Activated naive CD8-positive, alpha-beta T cell treated with anti-CD3 and anti-CD28 coated beads for 36 hours (primary cell): ENCODE results near the gene TMEM40. TPM values are rescaled to one million over a fixed set of nuclear protein-coding genes. Genes with fewer than 3 reads are reported as not detected.

ENCODE experiments used
- DNase-seq: peaks from one replicate; pipeline ENCODE4 v3.0.0; 2021
- H3K27ac Mint-ChIP-seq: one replicate; pipeline ENCODE4 v1.8.0; 2022; ENCODE audit warnings: mild to moderate bottlenecking, moderate library complexity, mixed read lengths
- H3K27me3 Mint-ChIP-seq: one replicate; pipeline ENCODE4 v1.8.0; 2022; ENCODE audit warnings: mild to moderate bottlenecking, mixed read lengths
- H3K36me3 Mint-ChIP-seq: one replicate; pipeline ENCODE4 v1.8.0; 2021; ENCODE audit warnings: mild to moderate bottlenecking, mixed read lengths
- H3K4me1 Mint-ChIP-seq: one replicate; pipeline ENCODE4 v1.8.0; 2021; ENCODE audit warnings: mixed read lengths
- H3K4me3 Mint-ChIP-seq: one replicate; pipeline ENCODE4 v1.8.0; 2022; ENCODE audit warnings: mild to moderate bottlenecking, moderate library complexity, mixed read lengths
- H3K9me3 Mint-ChIP-seq: one replicate; pipeline ENCODE4 v1.8.0; 2022; ENCODE audit warnings: mixed read lengths
- total RNA-seq, 2 experiments: library from RNA; stranded (reverse); gene quantifications; one replicate each; pipeline ENCODE4 v1.2.3, GENCODE V29; 2021

The TMEM40 gene
- total RNA-seq, 2 experiments from 2014 or later = not detected

DNA sequence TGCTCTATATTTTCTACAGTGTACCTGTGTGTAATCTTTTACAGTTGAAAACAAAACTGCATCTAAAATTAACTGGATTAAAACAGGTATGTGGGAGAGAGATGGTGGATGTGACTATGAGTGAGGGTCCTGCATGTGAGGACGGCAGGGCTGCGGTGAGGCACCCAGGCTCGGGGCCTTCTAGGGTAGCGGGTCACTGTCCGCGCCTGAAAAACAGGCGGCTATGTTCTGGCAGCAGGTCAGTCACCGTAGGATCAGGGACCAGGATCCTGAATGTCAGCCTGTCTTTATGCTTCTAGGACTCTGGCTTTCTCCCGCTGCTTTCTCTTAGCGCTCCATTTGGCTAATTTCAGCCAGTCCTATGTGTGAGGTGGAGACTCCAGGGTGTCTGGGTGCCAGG, 12.6 kb downstream of the TMEM40 start:
- peaks cover 10% of the 10 kb centered on the region for H3K4me1 Mint-ChIP-seq
- H3K4me3 Mint-ChIP-seq = no peak overlapping the region
- DNase-seq = no peak
- H3K27ac Mint-ChIP-seq = no peak overlapping the region
- H3K9me3 Mint-ChIP-seq = no peaks in the 10 kb centered on the region
- H3K27me3 Mint-ChIP-seq = peaks cover 10% of the 10 kb centered on the region
- H3K36me3 Mint-ChIP-seq = no peaks in the 10 kb centered on the region

DNA sequence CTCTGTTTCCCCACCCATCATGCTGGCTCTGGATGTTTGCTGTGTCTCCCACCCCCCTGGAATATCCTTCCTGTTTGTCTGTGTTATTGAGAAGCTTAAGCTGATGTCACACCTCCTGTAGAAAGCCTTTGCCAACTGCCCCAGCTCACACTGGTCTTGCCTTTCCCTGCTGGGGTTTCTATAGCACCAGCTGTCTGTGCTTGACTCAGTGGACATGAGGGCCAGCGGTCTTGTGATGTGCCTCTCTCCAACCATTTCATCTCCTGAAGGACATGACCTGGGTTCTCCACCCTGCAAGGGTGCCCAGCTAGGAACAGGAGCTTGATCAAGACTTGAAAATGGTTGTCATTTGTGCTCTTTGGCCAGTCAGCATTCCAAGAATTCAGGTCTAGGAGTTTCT, 14.7 kb downstream of the TMEM40 start:
- DNase-seq = no peak
- H3K4me3 Mint-ChIP-seq = no peak overlapping the region
- no peaks in the 10 kb centered on the region for H3K4me1 Mint-ChIP-seq
- H3K27me3 Mint-ChIP-seq = peaks cover 10% of the 10 kb centered on the region
- H3K9me3 Mint-ChIP-seq = no peaks in the 10 kb centered on the region
- H3K36me3 Mint-ChIP-seq = no peaks in the 10 kb centered on the region
- H3K27ac Mint-ChIP-seq = no peak overlapping the region

DNA sequence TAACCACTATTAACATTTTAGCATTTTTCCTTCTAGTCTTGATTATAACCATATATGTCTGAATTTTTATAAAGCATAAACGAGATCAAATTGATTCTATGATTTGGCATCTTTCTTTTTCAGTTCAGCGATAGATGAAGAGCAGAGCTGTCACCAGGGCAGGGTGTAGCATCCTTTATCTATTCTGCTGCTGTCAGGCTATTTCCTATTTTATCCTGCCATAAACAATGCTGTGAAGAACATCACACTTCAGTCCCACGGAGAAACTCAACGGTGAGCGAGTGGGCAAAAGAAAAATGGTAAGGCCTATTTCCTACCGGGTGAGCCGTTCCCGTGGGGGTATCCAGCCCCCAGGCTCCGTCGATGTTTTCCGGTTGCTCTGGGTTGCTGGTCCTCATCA, 15.5 kb downstream of the TMEM40 start:
- Mint-ChIP-seq H3K9me3 (no peaks in the 10 kb centered on the region), H3K27me3 (peaks cover 8% of the 10 kb centered on the region), H3K36me3 (no peaks in the 10 kb centered on the region), H3K27ac (no peak overlapping the region), H3K4me1 (no peaks in the 10 kb centered on the region), H3K4me3 (no peak overlapping the region)
- DNase-seq = no peak

- no peaks in the 10 kb centered on the region for H3K36me3 Mint-ChIP-seq
- H3K4me1 Mint-ChIP-seq = no peaks in the 10 kb centered on the region
- no peak for DNase-seq
- H3K27ac Mint-ChIP-seq = no peak overlapping the region
- no peaks in the 10 kb centered on the region for H3K9me3 Mint-ChIP-seq
- H3K4me3 Mint-ChIP-seq = no peak overlapping the region
- H3K27me3 Mint-ChIP-seq = peaks cover 8% of the 10 kb centered on the region
Observed at GRCh38 chr3:12742330-12743107, 16.5 kb downstream of the TMEM40 start.

- no peak for DNase-seq
- no peaks in the 10 kb centered on the region for H3K4me1 Mint-ChIP-seq
- no peak overlapping the region for H3K4me3 Mint-ChIP-seq
- peaks cover 8% of the 10 kb centered on the region for H3K27me3 Mint-ChIP-seq
- H3K27ac Mint-ChIP-seq = no peak overlapping the region
- H3K36me3 Mint-ChIP-seq = no peaks in the 10 kb centered on the region
- no peaks in the 10 kb centered on the region for H3K9me3 Mint-ChIP-seq
Observed at GRCh38 chr3:12741209-12741608, 17.9 kb downstream of the TMEM40 start.

GRCh38 chr3:12737833-12738232, 21.2 kb downstream of the TMEM40 start:
- no peak for DNase-seq
- peaks cover 4% of the 10 kb centered on the region for H3K27me3 Mint-ChIP-seq
- H3K27ac Mint-ChIP-seq = no peak overlapping the region
- no peaks in the 10 kb centered on the region for H3K36me3 Mint-ChIP-seq
- H3K4me3 Mint-ChIP-seq = no peak overlapping the region
- H3K4me1 Mint-ChIP-seq = no peaks in the 10 kb centered on the region
- no peaks in the 10 kb centered on the region for H3K9me3 Mint-ChIP-seq

DNA sequence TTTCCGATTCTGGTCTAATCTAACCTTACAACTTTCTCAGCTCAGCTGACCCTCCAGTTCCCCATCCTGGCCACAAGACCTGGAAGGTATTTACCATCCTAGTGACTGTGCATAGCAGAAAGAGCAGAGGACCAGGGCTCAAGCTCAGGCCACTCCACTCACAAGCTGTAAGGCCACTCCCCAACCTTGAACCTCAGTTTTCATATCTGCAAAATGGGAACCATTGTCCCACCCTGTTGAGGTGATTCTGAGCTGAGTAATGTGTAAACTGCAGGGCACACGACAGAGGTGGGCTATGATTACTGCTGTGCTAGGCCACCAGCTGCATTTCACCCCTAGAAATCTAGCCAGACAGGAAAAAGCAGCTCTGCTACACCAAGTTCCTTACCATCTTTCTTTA, 21.7 kb downstream of the TMEM40 start:
- Mint-ChIP-seq H3K27ac (no peak overlapping the region), H3K4me3 (no peak overlapping the region), H3K9me3 (no peaks in the 10 kb centered on the region), H3K4me1 (no peaks in the 10 kb centered on the region), H3K27me3 (peaks cover 4% of the 10 kb centered on the region), H3K36me3 (no peaks in the 10 kb centered on the region)
- DNase-seq = no peak

DNA sequence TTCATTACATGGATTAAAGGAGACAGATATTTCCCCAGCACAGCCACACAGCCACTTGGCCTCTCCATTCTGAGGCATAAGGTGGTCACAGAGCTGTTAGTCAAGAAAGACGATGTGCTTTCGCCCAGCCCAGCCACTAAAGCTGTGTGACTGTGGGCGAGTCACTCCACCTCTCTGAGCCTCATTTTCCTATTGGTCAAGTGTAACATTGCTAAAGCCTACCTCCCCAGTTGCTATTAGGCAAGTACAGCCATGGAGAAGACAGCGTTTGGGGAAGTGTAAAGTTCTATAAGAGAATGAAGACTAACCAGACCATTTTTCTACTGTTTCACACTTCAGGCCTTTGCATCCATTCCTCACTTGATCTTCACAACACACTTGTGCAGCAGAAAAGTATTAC, 24.1 kb downstream of the TMEM40 start:
- H3K27me3 Mint-ChIP-seq = no peaks in the 10 kb centered on the region
- no peaks in the 10 kb centered on the region for H3K9me3 Mint-ChIP-seq
- no peak overlapping the region for H3K27ac Mint-ChIP-seq
- no peaks in the 10 kb centered on the region for H3K36me3 Mint-ChIP-seq
- H3K4me1 Mint-ChIP-seq = no peaks in the 10 kb centered on the region
- no peak overlapping the region for H3K4me3 Mint-ChIP-seq
- DNase-seq = no peak

DNA sequence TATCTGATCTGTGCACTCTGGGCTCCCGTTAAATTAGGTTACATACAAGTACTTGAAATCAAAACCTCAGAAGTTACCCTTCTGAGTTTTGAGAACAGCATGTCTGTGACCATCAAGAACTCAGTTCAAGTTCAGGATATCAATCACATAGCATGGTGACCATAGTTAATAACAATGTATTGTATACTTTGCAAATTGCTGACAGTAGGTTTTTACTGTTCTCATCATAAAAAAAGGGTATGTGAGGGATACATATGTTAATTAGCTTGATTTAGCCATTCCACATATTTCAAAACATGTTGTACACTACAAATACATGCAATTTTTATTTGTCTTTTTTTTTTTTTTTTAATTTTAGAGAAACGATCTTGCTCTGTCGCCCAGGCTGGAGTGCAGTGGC, 25.5 kb downstream of the TMEM40 start:
- Mint-ChIP-seq H3K9me3 (no peaks in the 10 kb centered on the region), H3K4me1 (no peaks in the 10 kb centered on the region)

GRCh38 chr3:12730506-12731242, 28.4 kb downstream of the TMEM40 start:
- no peak overlapping the region for H3K4me3 Mint-ChIP-seq
- H3K9me3 Mint-ChIP-seq = no peaks in the 10 kb centered on the region
- H3K27me3 Mint-ChIP-seq = no peaks in the 10 kb centered on the region
- H3K4me1 Mint-ChIP-seq = no peaks in the 10 kb centered on the region
- no peaks in the 10 kb centered on the region for H3K36me3 Mint-ChIP-seq
- no peak overlapping the region for H3K27ac Mint-ChIP-seq
- DNase-seq = no peak

More for the DNA sequence above, 25.5 kb downstream of the TMEM40 start:
- Mint-ChIP-seq H3K27me3 (no peaks in the 10 kb centered on the region), H3K4me3 (no peak overlapping the region), H3K36me3 (no peaks in the 10 kb centered on the region), H3K27ac (no peak overlapping the region)
- DNase-seq = no peak

DNA sequence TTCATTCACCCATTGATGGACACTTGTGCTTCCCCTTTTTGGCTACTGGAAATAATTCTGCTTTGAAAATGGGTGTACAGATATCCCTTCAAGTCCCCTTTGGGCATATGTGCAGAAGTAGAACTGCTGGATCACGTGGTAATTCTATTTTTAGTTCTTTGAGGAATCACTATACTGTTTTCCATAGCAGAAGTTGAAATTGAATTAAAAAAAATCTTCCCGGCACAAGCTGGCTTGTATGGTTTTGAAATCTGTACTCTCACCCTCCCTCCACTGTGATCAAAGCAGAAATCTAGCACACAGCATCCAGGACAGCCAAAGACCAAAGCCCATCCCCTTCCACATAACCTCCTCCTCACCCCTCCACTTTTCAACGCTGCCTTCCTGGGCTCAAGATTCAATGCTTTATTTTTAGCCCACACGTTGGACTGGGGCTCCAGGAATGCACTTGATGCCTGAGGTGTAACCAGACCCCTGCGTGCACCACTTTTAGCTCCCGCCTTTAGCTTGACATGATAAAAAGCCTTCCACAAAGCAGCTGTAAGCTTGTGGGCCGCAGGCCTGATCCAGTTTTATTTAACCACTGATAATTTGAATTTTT, 29.9 kb downstream of the TMEM40 start:
- no peaks in the 10 kb centered on the region for H3K9me3 Mint-ChIP-seq
- no peak overlapping the region for H3K4me3 Mint-ChIP-seq
- no peak for DNase-seq
- H3K27me3 Mint-ChIP-seq = no peaks in the 10 kb centered on the region
- no peaks in the 10 kb centered on the region for H3K4me1 Mint-ChIP-seq
- no peak overlapping the region for H3K27ac Mint-ChIP-seq
- H3K36me3 Mint-ChIP-seq = no peaks in the 10 kb centered on the region

GRCh38 chr3:12727937-12728336, 31.1 kb downstream of the TMEM40 start:
- no peak for DNase-seq
- Mint-ChIP-seq H3K27ac (no peak overlapping the region), H3K27me3 (no peaks in the 10 kb centered on the region), H3K36me3 (no peaks in the 10 kb centered on the region), H3K9me3 (no peaks in the 10 kb centered on the region), H3K4me3 (no peak overlapping the region), H3K4me1 (no peaks in the 10 kb centered on the region)

- Mint-ChIP-seq H3K4me1 (no peaks in the 10 kb centered on the region), H3K9me3 (no peaks in the 10 kb centered on the region), H3K4me3 (no peak overlapping the region), H3K27ac (no peak overlapping the region), H3K36me3 (no peaks in the 10 kb centered on the region), H3K27me3 (no peaks in the 10 kb centered on the region)
- no peak for DNase-seq
Observed at GRCh38 chr3:12727481-12727880, 31.6 kb downstream of the TMEM40 start.

- Mint-ChIP-seq H3K36me3 (no peaks in the 10 kb centered on the region), H3K9me3 (no peaks in the 10 kb centered on the region), H3K27me3 (no peaks in the 10 kb centered on the region), H3K4me1 (no peaks in the 10 kb centered on the region), H3K27ac (no peak overlapping the region), H3K4me3 (no peak overlapping the region)
- DNase-seq = no peak
Observed at GRCh38 chr3:12725436-12725835, 33.6 kb downstream of the TMEM40 start.

- Mint-ChIP-seq H3K27ac (no peak overlapping the region), H3K4me1 (peaks cover 4% of the 10 kb centered on the region), H3K9me3 (no peaks in the 10 kb centered on the region), H3K4me3 (no peak overlapping the region), H3K36me3 (no peaks in the 10 kb centered on the region), H3K27me3 (peaks cover 3% of the 10 kb centered on the region)
- no peak for DNase-seq
Observed at GRCh38 chr3:12724794-12725193, 34.3 kb downstream of the TMEM40 start.
